IPS DF 4.7 (cell line): ENCODE measurements around the gene CHKA.

Experiments used
- DNase-seq: peaks from one replicate; pipeline ENCODE4 v3.0.0-alpha.2; 2013; ENCODE audit warnings: low spot score; ENCODE audit errors: extremely low read depth

CHKA gene

GRCh38 chr11:68074584-68075352 lies 46.4 kb downstream of the CHKA start:
- DNase-seq: no peak

GRCh38 chr11:68071281-68072048 lies 49.7 kb downstream of the CHKA start:
- no peak for DNase-seq

GRCh38 chr11:68067991-68068390 lies 53.2 kb downstream of the CHKA start:
- DNase-seq: no peak

- DNase-seq: no peak
These were observed 54.4 kb downstream of the CHKA start for GRCh38 chr11:68066742-68067141.

GRCh38 chr11:68065841-68066240 lies 55.3 kb downstream of the CHKA start:
- no peak for DNase-seq

- DNase-seq: no peak
These were observed 56.3 kb downstream of the CHKA start for GRCh38 chr11:68064926-68065325.

- DNase-seq: no peak
These were observed 59.7 kb downstream of the CHKA start for GRCh38 chr11:68061508-68061907.

GRCh38 chr11:68057807-68058206 lies 63.4 kb downstream of the CHKA start:
- DNase-seq: no peak

GRCh38 chr11:68056317-68057285 lies 64.6 kb downstream of the CHKA start:
- DNase-seq: no peak

- DNase-seq: no peak
These were observed 67.0 kb downstream of the CHKA start for GRCh38 chr11:68053981-68054812.

GRCh38 chr11:68053117-68053516 lies 68.1 kb downstream of the CHKA start:
- no peak for DNase-seq

- DNase-seq: no peak
These were observed 68.9 kb downstream of the CHKA start for GRCh38 chr11:68052137-68052873.

- DNase-seq: no peak
These were observed 69.7 kb downstream of the CHKA start for GRCh38 chr11:68051191-68052136.

GRCh38 chr11:68050371-68050841 lies 70.8 kb downstream of the CHKA start:
- no peak for DNase-seq

GRCh38 chr11:68049509-68050370 lies 71.4 kb downstream of the CHKA start:
- no peak for DNase-seq

- no peak for DNase-seq
These were observed 72.3 kb downstream of the CHKA start for GRCh38 chr11:68048681-68049508.
